Endothelial cell of umbilical vein (primary cell): ENCODE data around the gene RDX. TPM values are rescaled to one million over a fixed set of nuclear protein-coding genes. Genes with fewer than 3 reads are reported as not detected.

ENCODE experiments used
- BruUV-seq: library from RNA; stranded (reverse); fragments of 400-500 nt; replicated peaks from 2 replicates; lab custom pipeline; 2021; lab: Mats Ljungman, UMichigan
- CTCF ChIA-PET: fragments of 300-600, 350-600 bp; sonication (Branson Sonifier 250); formaldehyde crosslinking; loops from one replicate; lab custom pipeline; 2021; ENCODE audit warnings: antibody characterized with exemption, inconsistent platforms; lab: Charles Lee
- POLR2A ChIA-PET: fragments of 300-600, 350-600 bp; sonication (Branson Sonifier 250); formaldehyde crosslinking; loops from one replicate; lab custom pipeline; 2021; ENCODE audit warnings: antibody characterized with exemption, inconsistent platforms; lab: Charles Lee
- DNase-seq: peaks from one replicate; pipeline ENCODE4 v3.0.0-alpha.2; 2011; ENCODE audit warnings: low read depth, low spot score
- FAIRE-seq: peaks from 2 replicates; lab custom pipeline; 2011; peaks lifted over from hg19 to GRCh38; lab: Jason Lieb, UNC
- H2AFZ ChIP-seq: 2 replicates; pipeline ENCODE4 v1.6.0; 2012; ENCODE audit warnings: low read depth, low read length, control low read depth, inconsistent platforms
- H3K27ac ChIP-seq: 2 replicates; pipeline ENCODE4 v1.5.1; 2011; ENCODE audit warnings: low read depth, mild to moderate bottlenecking, control low read depth, low read length, moderate library complexity; ENCODE audit not compliant: insufficient read depth
- H3K27me3 ChIP-seq, 2 experiments: 2 replicates each; pipeline versions ENCODE4 v1.6.0 to v1.6.1; 2011; ENCODE audit warnings: low read length in 2 of 2, mixed read lengths in 1 of 2; ENCODE audit not compliant: control insufficient read depth in 2 of 2, insufficient read depth in 2 of 2
- H3K36me3 ChIP-seq, 2 experiments: 2 replicates in 1 of 2; 3 replicates in 1 of 2; pipeline ENCODE4 v1.5.1; 2011; ENCODE audit warnings: low read length in 2 of 2, mild to moderate bottlenecking in 1 of 2, moderate library complexity in 1 of 2; ENCODE audit not compliant: control insufficient read depth in 2 of 2, insufficient read depth in 2 of 2; ENCODE audit errors: extremely low read depth in 1 of 2
- H3K4me1 ChIP-seq: 3 replicates; pipeline ENCODE4 v1.5.1; 2011; ENCODE audit warnings: mild to moderate bottlenecking, low read length; ENCODE audit not compliant: control insufficient read depth, insufficient read depth; ENCODE audit errors: extremely low read depth
- H3K4me2 ChIP-seq: 2 replicates; pipeline ENCODE4 v1.6.1; 2011; ENCODE audit warnings: low read length, control low read depth, mixed read lengths; ENCODE audit not compliant: insufficient read depth
- H3K4me3 ChIP-seq, 3 experiments: fragments of 200-600 bp in 1 of 3; sonication (generic), shearing (Covaris generic) in 1 of 3; replicated peaks in 1 of 3; 2 replicates each; pipeline ENCODE4 v1.5.1; 2011 to 2016; ENCODE audit warnings: control low read depth in 3 of 3, low read length in 3 of 3, mild to moderate bottlenecking in 2 of 3, inconsistent platforms in 1 of 3, low read depth in 1 of 3, moderate library complexity in 1 of 3; ENCODE audit not compliant: insufficient read depth in 1 of 3
- H3K79me2 ChIP-seq: 2 replicates; pipeline ENCODE4 v1.6.0; 2012; ENCODE audit warnings: low read length, inconsistent platforms; ENCODE audit not compliant: control insufficient read depth, insufficient read depth
- H3K9ac ChIP-seq: replicated peaks from 2 replicates; pipeline ENCODE3; 2011; ENCODE audit warnings: low read length, control low read depth; ENCODE audit not compliant: insufficient read depth; ENCODE audit errors: extremely low read depth
- H3K9me1 ChIP-seq: replicated peaks from 3 replicates; pipeline ENCODE4 v1.6.0; 2011; ENCODE audit warnings: mild to moderate bottlenecking, low read length; ENCODE audit not compliant: control insufficient read depth, insufficient read depth; ENCODE audit errors: extremely low read depth
- H3K9me3 ChIP-seq: replicated peaks from 2 replicates; pipeline ENCODE4 v1.5.1; 2012; ENCODE audit warnings: low read length, inconsistent platforms; ENCODE audit not compliant: control insufficient read depth, insufficient read depth
- H4K20me1 ChIP-seq: replicated peaks from 2 replicates; pipeline ENCODE3; 2011; ENCODE audit warnings: mild to moderate bottlenecking, low read length; ENCODE audit not compliant: control insufficient read depth, insufficient read depth; ENCODE audit errors: extremely low read depth
- EZH2 ChIP-seq: IDR thresholded peaks from 2 replicates; pipeline ENCODE4 v1.6.1; 2012; ENCODE audit warnings: borderline replicate concordance, low read depth, mild to moderate bottlenecking, moderate library complexity, low read length, inconsistent platforms; ENCODE audit not compliant: severe bottlenecking
- FOS ChIP-seq: IDR thresholded peaks from 2 replicates; pipeline ENCODE4 v1.6.1; 2011; ENCODE audit warnings: mild to moderate bottlenecking, low read length, moderate library complexity, borderline replicate concordance; ENCODE audit not compliant: insufficient read depth
- GATA2 ChIP-seq: IDR thresholded peaks from 2 replicates; pipeline ENCODE4 v1.7.0; 2011; ENCODE audit warnings: low read depth, mild to moderate bottlenecking, moderate library complexity, mixed read lengths, low read length; ENCODE audit not compliant: insufficient read length, insufficient read depth
- MYC ChIP-seq: IDR thresholded peaks from one replicate; pipeline ENCODE4 v1.6.1; 2011; ENCODE audit warnings: mild to moderate bottlenecking, low read depth, low read length
- POLR2A ChIP-seq: IDR thresholded peaks from 2 replicates; pipeline ENCODE4 v1.6.1; 2012; ENCODE audit warnings: low read depth, mild to moderate bottlenecking, control low read depth, low read length
- POLR2AphosphoS5 ChIP-seq: IDR thresholded peaks from 2 replicates; pipeline ENCODE4 v1.6.1; 2012; ENCODE audit warnings: low read depth, mild to moderate bottlenecking, control low read depth, low read length, moderate library complexity; ENCODE audit not compliant: insufficient read depth
- dilution Hi-C: fragments of 300-500 bp; cut with MboI; formaldehyde crosslinking; loops from one replicate; pipeline ENCODE4 v1.15.0; 2019; ENCODE audit warnings: low sequenced_read_pairs; ENCODE audit not compliant: extremely low pct_ligation_motif_present
- intact Hi-C: fragments of 100-400 bp; cut with micrococcal nuclease; formaldehyde crosslinking; loops from one replicate; pipeline ENCODE4 v1.10.0; 2022
- polyA plus RNA-seq, 4 experiments: library from polyadenylated mRNA; depleted of rRNA in 3 of 4; stranded (reverse) in 3 of 4; unstranded in 1 of 4; fragments of >200 nt; gene quantifications; 2 replicates each; pipeline versions ENCODE4 v1.2.1 to v1.2.3, GENCODE V29; 2011 to 2012; ENCODE audit warnings: missing spikeins in 1 of 4
- total RNA-seq: library from RNA; stranded (reverse); gene quantifications from 2 replicates; pipeline ENCODE4 v1.2.3, GENCODE V29; 2021
- TF ChIP-seq, protein P1 (sequence below): IDR thresholded peaks from 2 replicates; pipeline ENCODE4 v1.6.1; 2011; ENCODE audit not compliant: insufficient read depth, insufficient read length

The RDX gene
- total and polyA plus RNA-seq, 2 donors (not counting 3 experiments of a cell fraction or from before 2014, with no cell fraction given): 47.9 to 280 TPM

DNA sequence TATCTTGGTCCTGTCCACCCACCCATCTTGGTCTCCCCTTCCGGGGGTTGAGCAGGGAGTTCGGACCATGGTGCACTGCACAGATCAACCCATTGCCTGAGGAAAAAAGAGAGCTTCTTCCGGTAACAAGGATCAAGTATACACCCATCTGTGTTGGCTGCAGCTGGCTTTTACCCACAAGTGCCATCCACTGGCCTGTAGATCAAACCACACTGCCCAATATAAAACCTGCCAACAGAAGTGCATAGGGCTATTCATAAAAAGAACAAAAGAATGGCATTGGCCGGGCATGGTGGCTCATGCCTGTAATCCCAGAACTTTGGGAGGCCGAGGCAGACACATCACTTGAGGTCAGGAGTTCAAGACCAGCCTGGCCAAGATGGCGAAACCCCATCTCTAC, 108.7 kb downstream of the RDX start:
- dilution Hi-C loops: no loop called here
- H3K9ac ChIP-seq: no peak overlapping the region
- no TSS peak for BruUV-seq
- no peaks in the 10 kb centered on the region for H4K20me1 ChIP-seq
- no peak for DNase-seq
- no peak overlapping the region for H3K4me2 ChIP-seq
- no peaks in the 10 kb centered on the region for H3K9me1 ChIP-seq
- TF ChIP-seq, protein P1, sequence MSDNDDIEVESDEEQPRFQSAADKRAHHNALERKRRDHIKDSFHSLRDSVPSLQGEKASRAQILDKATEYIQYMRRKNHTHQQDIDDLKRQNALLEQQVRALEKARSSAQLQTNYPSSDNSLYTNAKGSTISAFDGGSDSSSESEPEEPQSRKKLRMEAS: no peak
- TF ChIP-seq GATA2 (no peak), FOS (no peak), EZH2 (no peak)
- no peak overlapping the region for H3K27ac ChIP-seq
- H3K27me3 ChIP-seq: no peaks in the 10 kb centered on the region
- ChIA-PET CTCF (no interaction called here), POLR2A (no interaction called here)
- FAIRE-seq: no peak
- peaks cover 11% of the 10 kb centered on the region for H3K4me1 ChIP-seq
- no peaks in the 10 kb centered on the region for H3K79me2 ChIP-seq
- no peaks in the 10 kb centered on the region for H3K9me3 ChIP-seq
- no peak overlapping the region for H2AFZ ChIP-seq
- H3K4me3 ChIP-seq: no peak overlapping the region
- intact Hi-C loops: no loop called here
- no peaks in the 10 kb centered on the region for H3K36me3 ChIP-seq

DNA sequence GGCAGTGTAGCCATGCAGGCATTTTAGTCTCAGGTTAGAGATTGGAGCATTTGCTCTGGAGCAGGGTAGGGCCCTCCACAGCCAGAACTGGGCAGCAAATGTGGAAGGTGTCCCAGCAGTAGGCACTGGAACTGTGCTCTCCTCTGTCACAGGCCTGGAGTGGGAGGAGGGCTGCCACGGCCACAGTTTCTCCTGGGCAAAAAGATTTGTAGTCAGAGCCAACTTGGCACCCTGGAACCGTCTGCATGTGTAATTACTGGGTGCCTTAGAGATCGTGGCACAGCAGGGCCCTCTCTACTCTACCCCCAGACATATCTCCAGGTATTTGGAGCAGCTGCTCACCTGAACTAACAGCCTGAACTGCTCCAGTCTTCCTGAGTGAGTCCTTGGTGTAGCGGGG, 109.5 kb downstream of the RDX start:
- TF ChIP-seq, protein P1: no peak
- TF ChIP-seq POLR2A (no peak), GATA2 (no peak), EZH2 (no peak), POLR2AphosphoS5 (no peak), MYC (no peak)
- H3K9me1 ChIP-seq: no peaks in the 10 kb centered on the region
- ChIA-PET POLR2A (no interaction called here), CTCF (interaction anchor here (1.7 kb wide), 1 partner anchor 15 kb away, joined by 5 read pairs; no protein-coding TSS in a partner anchor)
- no peak for DNase-seq
- H3K4me2 ChIP-seq: no peak overlapping the region
- H3K4me1 ChIP-seq: peaks cover 11% of the 10 kb centered on the region
- no peak overlapping the region for H3K9ac ChIP-seq
- dilution Hi-C loops (no loop called here), intact Hi-C loops (no loop called here)
- no peak overlapping the region for H3K27ac ChIP-seq
- FAIRE-seq: no peak
- no peak overlapping the region for H3K4me3 ChIP-seq
- no peaks in the 10 kb centered on the region for H3K79me2 ChIP-seq
- H3K27me3 ChIP-seq: no peaks in the 10 kb centered on the region
- no TSS peak for BruUV-seq
- no peaks in the 10 kb centered on the region for H3K9me3 ChIP-seq
- no peaks in the 10 kb centered on the region for H3K36me3 ChIP-seq
- H2AFZ ChIP-seq: no peak overlapping the region
- no peaks in the 10 kb centered on the region for H4K20me1 ChIP-seq
